ENCODE data around the gene DDX39A.

- TF ChIP-seq, protein P1, sequence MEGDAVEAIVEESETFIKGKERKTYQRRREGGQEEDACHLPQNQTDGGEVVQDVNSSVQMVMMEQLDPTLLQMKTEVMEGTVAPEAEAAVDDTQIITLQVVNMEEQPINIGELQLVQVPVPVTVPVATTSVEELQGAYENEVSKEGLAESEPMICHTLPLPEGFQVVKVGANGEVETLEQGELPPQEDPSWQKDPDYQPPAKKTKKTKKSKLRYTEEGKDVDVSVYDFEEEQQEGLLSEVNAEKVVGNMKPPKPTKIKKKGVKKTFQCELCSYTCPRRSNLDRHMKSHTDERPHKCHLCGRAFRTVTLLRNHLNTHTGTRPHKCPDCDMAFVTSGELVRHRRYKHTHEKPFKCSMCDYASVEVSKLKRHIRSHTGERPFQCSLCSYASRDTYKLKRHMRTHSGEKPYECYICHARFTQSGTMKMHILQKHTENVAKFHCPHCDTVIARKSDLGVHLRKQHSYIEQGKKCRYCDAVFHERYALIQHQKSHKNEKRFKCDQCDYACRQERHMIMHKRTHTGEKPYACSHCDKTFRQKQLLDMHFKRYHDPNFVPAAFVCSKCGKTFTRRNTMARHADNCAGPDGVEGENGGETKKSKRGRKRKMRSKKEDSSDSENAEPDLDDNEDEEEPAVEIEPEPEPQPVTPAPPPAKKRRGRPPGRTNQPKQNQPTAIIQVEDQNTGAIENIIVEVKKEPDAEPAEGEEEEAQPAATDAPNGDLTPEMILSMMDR (IDR thresholded peaks at IDR 0.05), result no peak
- TF ChIP-seq POLR2A (IDR thresholded peaks at IDR 0.05), result no peak
Measured at GRCh38 chr19:14411938-14412245, 7.2 kb downstream of the DDX39A start.
